Mammary epithelial cell (primary cell): ENCODE measurements around the gene VPS37D.

ENCODE experiments used
- CTCF ChIP-seq, 2 donors: IDR thresholded peaks in 1 of 2; conservative IDR thresholded peaks in 1 of 2; 2 replicates each; pipeline ENCODE4 v1.5.1; 2011 to 2012; ENCODE audit warnings: inconsistent platforms in 2 of 2, low read length in 2 of 2, mild to moderate bottlenecking in 2 of 2, control low read depth in 1 of 2, low read depth in 1 of 2; ENCODE audit not compliant: insufficient read depth in 1 of 2; ENCODE audit errors: extremely low read depth in 1 of 2
- EZH2 ChIP-seq: IDR thresholded peaks from 2 replicates; pipeline ENCODE4 v1.6.1; 2012; ENCODE audit warnings: low read length, inconsistent platforms, borderline replicate concordance

GRCh38 chr7:73701357-73701995, 33.8 kb downstream of the VPS37D start:
- TF ChIP-seq CTCF (conservative IDR thresholded peaks at IDR 0.05 in 1 of 2, IDR thresholded peaks at IDR 0.05 in 1 of 2; ENCODE audit: extremely low read depth in 1 of 2, insufficient read depth in 1 of 2, low read depth in 1 of 2, low read length in 2 of 2) = peak; percentile 55 to 59
- TF ChIP-seq EZH2 = no peak
